ENCODE data around the gene PRRG2.

DNA sequence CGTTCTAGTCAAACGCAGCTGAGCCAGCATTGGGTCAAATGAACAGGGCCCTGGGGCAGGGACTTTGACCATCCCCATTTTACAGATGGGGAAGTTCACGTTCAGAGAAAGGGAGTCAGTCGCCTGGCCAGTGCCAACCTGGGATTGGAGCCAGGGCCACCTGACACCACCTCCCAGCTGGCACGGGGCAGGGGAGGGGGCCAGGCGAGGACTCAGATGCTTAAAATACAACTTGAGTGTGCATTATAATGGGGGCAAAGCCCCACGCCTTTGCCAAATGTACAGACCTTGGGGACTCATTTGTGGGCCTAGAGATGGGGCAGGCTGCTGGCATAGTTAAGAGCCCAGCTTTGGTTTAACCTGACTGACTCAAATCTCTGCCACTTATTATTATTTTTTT lies 24.5 kb downstream of the PRRG2 start:
- TF ChIP-seq CTCF (conservative IDR thresholded peaks at IDR 0.05; ENCODE audit: low read depth, low read length) (no peak), EZH2 (IDR thresholded peaks at IDR 0.05; ENCODE audit: low read length, unreplicated experiment) (no peak), EZH2phosphoT487 (IDR thresholded peaks at IDR 0.05; ENCODE audit: borderline replicate concordance, low read length) (no peak)
